Colonic mucosa (tissue), 4 donors: ENCODE measurements around the gene OIP5. TPM values are rescaled to one million over a fixed set of nuclear protein-coding genes. Genes with fewer than 3 reads are reported as not detected.

Source experiments
- DNase-seq: peaks from one replicate; pipeline ENCODE4 v3.0.0-alpha.2; 2020
- H3K27ac ChIP-seq: fragments of 200-600 bp; one replicate; pipeline ENCODE4 v1.8.0; 2021
- H3K27me3 ChIP-seq: fragments of 200-600 bp; one replicate; pipeline ENCODE4 v1.8.0; 2021
- H3K36me3 ChIP-seq: fragments of 200-600 bp; one replicate; pipeline ENCODE4 v1.8.0; 2021
- H3K4me1 ChIP-seq: fragments of 200-600 bp; one replicate; pipeline ENCODE4 v1.8.0; 2021; ENCODE audit warnings: mild to moderate bottlenecking
- H3K4me3 ChIP-seq: fragments of 200-600 bp; one replicate; pipeline ENCODE4 v1.8.0; 2021
- H3K9ac ChIP-seq, 2 donors: one replicate each; pipeline ENCODE4 v1.7.0; 2013; ENCODE audit warnings: control low read depth in 2 of 2, low read depth in 2 of 2, low read length in 2 of 2
- H3K9me3 ChIP-seq: fragments of 200-600 bp; one replicate; pipeline ENCODE4 v1.8.0; 2021
- intact Hi-C: fragments of 100-400 bp; cut with DNase I; formaldehyde crosslinking; loops from one replicate; pipeline ENCODE4 v1.14.1; 2022
- total RNA-seq, 2 donors: library from RNA; stranded (reverse); fragmentation: NEBNext Ultra II Directional in 1 of 2; extraction: Animal tissue kit (Norgen Biotek cat#: 25700) in 1 of 2; gene quantifications; one replicate each; pipeline ENCODE4 v1.2.1, GENCODE V29; 2021
- TF ChIP-seq, protein P1 (sequence below): fragments of 200-600 bp; IDR thresholded peaks from one replicate; pipeline ENCODE4 v1.8.0; 2022; ENCODE audit warnings: antibody characterized with exemption, mild to moderate bottlenecking
- donor health status: healthy.
- donor health status: DM: no; HTN: no; CAD: no.
- donor health status: DM: no; HTN: no; CAD: no.

The OIP5 gene
- total RNA-seq, 2 donors from 2014 or later = 5.7 to 23.0 TPM

DNA sequence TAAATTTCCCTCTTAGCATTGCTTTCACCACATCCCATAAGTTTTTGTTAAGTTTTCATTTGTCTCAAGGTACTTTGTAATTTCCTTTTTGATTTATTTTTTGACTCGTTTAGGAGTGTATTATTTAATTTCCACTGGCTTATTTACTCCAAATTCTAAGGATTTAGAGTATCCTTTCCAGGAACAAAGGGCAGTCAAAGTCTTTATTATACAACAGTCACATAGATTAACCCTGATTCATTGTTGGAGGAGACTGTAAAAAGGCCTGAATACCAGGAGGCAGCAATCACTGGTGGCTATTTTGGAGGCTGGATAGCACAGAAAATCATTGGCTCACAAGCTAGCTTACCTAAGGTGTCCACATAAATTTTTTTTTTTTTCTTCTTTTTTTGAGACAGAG lies 39.9 kb downstream of the OIP5 start:
- no peaks in the 10 kb centered on the region for H3K9me3 ChIP-seq
- H3K4me1 ChIP-seq = no peaks in the 10 kb centered on the region
- H3K27ac ChIP-seq = no peak overlapping the region
- intact Hi-C loops = no loop called here
- H3K27me3 ChIP-seq = no peaks in the 10 kb centered on the region
- DNase-seq = no peak
- TF ChIP-seq, protein P1, sequence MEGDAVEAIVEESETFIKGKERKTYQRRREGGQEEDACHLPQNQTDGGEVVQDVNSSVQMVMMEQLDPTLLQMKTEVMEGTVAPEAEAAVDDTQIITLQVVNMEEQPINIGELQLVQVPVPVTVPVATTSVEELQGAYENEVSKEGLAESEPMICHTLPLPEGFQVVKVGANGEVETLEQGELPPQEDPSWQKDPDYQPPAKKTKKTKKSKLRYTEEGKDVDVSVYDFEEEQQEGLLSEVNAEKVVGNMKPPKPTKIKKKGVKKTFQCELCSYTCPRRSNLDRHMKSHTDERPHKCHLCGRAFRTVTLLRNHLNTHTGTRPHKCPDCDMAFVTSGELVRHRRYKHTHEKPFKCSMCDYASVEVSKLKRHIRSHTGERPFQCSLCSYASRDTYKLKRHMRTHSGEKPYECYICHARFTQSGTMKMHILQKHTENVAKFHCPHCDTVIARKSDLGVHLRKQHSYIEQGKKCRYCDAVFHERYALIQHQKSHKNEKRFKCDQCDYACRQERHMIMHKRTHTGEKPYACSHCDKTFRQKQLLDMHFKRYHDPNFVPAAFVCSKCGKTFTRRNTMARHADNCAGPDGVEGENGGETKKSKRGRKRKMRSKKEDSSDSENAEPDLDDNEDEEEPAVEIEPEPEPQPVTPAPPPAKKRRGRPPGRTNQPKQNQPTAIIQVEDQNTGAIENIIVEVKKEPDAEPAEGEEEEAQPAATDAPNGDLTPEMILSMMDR = no peak
- no peak overlapping the region for H3K9ac ChIP-seq
- H3K4me3 ChIP-seq = no peak overlapping the region
- H3K36me3 ChIP-seq = no peaks in the 10 kb centered on the region

- no peak for DNase-seq
- intact Hi-C loops = no loop called here
- TF ChIP-seq, protein P1 = no peak
- H3K9me3 ChIP-seq = no peaks in the 10 kb centered on the region
- H3K4me1 ChIP-seq = no peaks in the 10 kb centered on the region
- peaks cover 4% of the 10 kb centered on the region for H3K36me3 ChIP-seq
- H3K4me3 ChIP-seq = no peak overlapping the region
- H3K27me3 ChIP-seq = no peaks in the 10 kb centered on the region
- H3K27ac ChIP-seq = no peak overlapping the region
- H3K9ac ChIP-seq = no peak overlapping the region
Observed at GRCh38 chr15:41291065-41291631, 41.2 kb downstream of the OIP5 start.

GRCh38 chr15:41289953-41290352 lies 42.4 kb downstream of the OIP5 start:
- TF ChIP-seq, protein P1 = no peak
- no peak overlapping the region for H3K27ac ChIP-seq
- no peaks in the 10 kb centered on the region for H3K4me1 ChIP-seq
- H3K9ac ChIP-seq = no peak overlapping the region
- H3K27me3 ChIP-seq = no peaks in the 10 kb centered on the region
- no peak for DNase-seq
- H3K9me3 ChIP-seq = no peaks in the 10 kb centered on the region
- intact Hi-C loops = no loop called here
- no peak overlapping the region for H3K4me3 ChIP-seq
- peaks cover 7% of the 10 kb centered on the region for H3K36me3 ChIP-seq

- no peak for DNase-seq
- no peak overlapping the region for H3K27ac ChIP-seq
- H3K9ac ChIP-seq = no peak overlapping the region
- TF ChIP-seq, protein P1 = no peak
- H3K9me3 ChIP-seq = no peaks in the 10 kb centered on the region
- no peaks in the 10 kb centered on the region for H3K27me3 ChIP-seq
- intact Hi-C loops = no loop called here
- H3K4me1 ChIP-seq = no peaks in the 10 kb centered on the region
- no peak overlapping the region for H3K4me3 ChIP-seq
- peaks cover 7% of the 10 kb centered on the region for H3K36me3 ChIP-seq
Observed at GRCh38 chr15:41288464-41288863, 43.9 kb downstream of the OIP5 start.

DNA sequence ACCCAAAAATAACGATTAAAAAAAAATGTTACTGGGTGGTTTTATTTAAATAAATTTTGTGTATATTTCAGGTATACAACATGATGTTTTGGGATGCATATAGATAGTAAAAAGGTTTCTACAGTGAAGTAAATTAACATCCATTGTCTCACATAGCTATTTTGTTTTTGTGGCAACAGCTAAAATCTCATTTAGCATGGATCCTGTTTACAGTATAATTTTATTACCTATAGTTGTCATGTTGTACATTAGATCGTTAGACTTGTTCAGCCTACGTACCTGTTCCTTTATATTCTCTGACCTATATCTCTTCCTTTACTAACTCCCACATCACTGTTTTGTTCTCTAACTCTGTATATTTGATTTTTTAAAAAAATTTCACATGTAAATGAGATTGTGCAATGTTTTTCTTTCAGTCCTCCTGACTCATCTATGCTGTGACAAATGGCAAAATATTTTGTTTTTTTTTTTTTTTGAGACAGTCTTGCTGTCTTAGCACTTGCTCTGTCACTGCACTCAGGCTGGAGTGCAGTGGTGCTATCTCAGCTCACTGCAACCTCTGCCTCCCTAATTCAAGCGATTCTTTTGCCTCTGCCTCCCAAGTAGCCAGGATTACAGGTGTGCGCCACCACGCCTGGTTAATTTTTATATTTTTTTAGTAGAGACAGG lies 45.6 kb downstream of the OIP5 start:
- intact Hi-C loops = no loop called here
- no peak for DNase-seq
- Histone ChIP-seq H3K9ac (peak overlapping the region in 1 of 2 donors; percentile 7), H3K4me1 (no peaks in the 10 kb centered on the region), H3K27ac (no peak overlapping the region), H3K9me3 (no peaks in the 10 kb centered on the region), H3K27me3 (no peaks in the 10 kb centered on the region), H3K36me3 (peaks cover 7% of the 10 kb centered on the region), H3K4me3 (no peak overlapping the region)
- TF ChIP-seq, protein P1 = no peak
